PC-9 (cell line): ENCODE data around the gene CRYL1.

Experiments
- EZH2 ChIP-seq: fragments of 200-600 bp; sonication (generic); IDR thresholded peaks from 2 replicates; pipeline ENCODE4 v1.8.0; 2017; ENCODE audit warnings: antibody characterized with exemption, low read depth
- TF ChIP-seq, protein P1 (sequence below): fragments of 200-600 bp; sonication (generic); conservative IDR thresholded peaks from 2 replicates; pipeline ENCODE4 v1.6.1; 2017; ENCODE audit warnings: mixed run types, antibody characterized with exemption, mild to moderate bottlenecking, moderate library complexity

DNA sequence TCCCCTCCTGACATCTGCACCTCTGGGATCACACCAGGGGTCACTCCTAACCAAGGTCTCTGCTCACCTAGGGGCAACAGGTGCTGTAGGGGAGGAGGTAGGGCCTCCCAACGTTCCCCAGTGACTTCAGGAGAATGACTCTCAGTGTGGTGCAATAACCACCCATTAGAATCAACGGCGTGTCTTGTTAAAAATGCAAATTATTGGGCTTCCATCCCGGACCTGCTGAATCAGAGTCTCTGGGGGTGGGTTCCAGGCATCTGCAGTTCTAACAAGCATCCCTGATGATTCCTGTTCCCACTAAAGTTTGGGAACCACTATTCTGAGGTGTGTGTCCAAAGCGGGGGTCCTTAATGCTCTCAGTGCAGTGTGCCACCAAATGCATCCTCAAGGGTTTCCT lies 84.6 kb downstream of the CRYL1 start:
- TF ChIP-seq, protein P1, sequence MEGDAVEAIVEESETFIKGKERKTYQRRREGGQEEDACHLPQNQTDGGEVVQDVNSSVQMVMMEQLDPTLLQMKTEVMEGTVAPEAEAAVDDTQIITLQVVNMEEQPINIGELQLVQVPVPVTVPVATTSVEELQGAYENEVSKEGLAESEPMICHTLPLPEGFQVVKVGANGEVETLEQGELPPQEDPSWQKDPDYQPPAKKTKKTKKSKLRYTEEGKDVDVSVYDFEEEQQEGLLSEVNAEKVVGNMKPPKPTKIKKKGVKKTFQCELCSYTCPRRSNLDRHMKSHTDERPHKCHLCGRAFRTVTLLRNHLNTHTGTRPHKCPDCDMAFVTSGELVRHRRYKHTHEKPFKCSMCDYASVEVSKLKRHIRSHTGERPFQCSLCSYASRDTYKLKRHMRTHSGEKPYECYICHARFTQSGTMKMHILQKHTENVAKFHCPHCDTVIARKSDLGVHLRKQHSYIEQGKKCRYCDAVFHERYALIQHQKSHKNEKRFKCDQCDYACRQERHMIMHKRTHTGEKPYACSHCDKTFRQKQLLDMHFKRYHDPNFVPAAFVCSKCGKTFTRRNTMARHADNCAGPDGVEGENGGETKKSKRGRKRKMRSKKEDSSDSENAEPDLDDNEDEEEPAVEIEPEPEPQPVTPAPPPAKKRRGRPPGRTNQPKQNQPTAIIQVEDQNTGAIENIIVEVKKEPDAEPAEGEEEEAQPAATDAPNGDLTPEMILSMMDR, result no peak
- no peak for TF ChIP-seq EZH2
